Measurements from ENCODE around the gene BLNK.

DNA sequence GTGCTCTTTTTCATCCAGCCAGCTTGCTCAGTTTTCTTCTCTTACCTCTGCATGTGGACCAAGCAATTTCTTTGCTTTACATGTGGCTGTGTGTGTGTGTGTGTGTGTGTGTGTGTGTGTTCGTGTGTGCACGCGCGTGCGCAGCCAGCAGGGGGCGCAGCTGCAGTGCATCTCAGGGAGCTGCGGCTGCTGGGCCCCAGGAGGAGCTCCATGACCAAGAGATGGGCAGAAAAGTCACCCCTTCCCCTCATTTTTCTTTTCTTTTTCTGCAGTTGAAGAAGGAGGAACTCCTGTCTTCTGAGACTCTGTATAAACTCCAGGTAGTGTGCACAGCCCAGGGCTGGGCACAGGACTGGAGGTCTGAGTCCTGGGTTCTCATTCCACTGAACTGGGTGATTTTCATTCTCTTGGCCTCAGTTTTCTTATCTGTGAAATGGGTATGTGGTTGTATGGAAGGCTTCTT lies 41.8 kb downstream of the BLNK start:
- TF ChIP-seq, protein P1, sequence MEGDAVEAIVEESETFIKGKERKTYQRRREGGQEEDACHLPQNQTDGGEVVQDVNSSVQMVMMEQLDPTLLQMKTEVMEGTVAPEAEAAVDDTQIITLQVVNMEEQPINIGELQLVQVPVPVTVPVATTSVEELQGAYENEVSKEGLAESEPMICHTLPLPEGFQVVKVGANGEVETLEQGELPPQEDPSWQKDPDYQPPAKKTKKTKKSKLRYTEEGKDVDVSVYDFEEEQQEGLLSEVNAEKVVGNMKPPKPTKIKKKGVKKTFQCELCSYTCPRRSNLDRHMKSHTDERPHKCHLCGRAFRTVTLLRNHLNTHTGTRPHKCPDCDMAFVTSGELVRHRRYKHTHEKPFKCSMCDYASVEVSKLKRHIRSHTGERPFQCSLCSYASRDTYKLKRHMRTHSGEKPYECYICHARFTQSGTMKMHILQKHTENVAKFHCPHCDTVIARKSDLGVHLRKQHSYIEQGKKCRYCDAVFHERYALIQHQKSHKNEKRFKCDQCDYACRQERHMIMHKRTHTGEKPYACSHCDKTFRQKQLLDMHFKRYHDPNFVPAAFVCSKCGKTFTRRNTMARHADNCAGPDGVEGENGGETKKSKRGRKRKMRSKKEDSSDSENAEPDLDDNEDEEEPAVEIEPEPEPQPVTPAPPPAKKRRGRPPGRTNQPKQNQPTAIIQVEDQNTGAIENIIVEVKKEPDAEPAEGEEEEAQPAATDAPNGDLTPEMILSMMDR (conservative IDR thresholded peaks at IDR 0.05; ENCODE audit: low read depth in 2 of 2) = peak; percentile 96 to 98
- TF ChIP-seq ZNF331 (CRISPR knock-in tag; IDR thresholded peaks at IDR 0.05; ENCODE audit: low read depth) = no peak
- TF ChIP-seq CREB1 (CRISPR knock-in tag; IDR thresholded peaks at IDR 0.05; ENCODE audit: low read depth) = peak; percentile 52; the same call in 1 of the 2 replicates
- TF ChIP-seq, protein P2, sequence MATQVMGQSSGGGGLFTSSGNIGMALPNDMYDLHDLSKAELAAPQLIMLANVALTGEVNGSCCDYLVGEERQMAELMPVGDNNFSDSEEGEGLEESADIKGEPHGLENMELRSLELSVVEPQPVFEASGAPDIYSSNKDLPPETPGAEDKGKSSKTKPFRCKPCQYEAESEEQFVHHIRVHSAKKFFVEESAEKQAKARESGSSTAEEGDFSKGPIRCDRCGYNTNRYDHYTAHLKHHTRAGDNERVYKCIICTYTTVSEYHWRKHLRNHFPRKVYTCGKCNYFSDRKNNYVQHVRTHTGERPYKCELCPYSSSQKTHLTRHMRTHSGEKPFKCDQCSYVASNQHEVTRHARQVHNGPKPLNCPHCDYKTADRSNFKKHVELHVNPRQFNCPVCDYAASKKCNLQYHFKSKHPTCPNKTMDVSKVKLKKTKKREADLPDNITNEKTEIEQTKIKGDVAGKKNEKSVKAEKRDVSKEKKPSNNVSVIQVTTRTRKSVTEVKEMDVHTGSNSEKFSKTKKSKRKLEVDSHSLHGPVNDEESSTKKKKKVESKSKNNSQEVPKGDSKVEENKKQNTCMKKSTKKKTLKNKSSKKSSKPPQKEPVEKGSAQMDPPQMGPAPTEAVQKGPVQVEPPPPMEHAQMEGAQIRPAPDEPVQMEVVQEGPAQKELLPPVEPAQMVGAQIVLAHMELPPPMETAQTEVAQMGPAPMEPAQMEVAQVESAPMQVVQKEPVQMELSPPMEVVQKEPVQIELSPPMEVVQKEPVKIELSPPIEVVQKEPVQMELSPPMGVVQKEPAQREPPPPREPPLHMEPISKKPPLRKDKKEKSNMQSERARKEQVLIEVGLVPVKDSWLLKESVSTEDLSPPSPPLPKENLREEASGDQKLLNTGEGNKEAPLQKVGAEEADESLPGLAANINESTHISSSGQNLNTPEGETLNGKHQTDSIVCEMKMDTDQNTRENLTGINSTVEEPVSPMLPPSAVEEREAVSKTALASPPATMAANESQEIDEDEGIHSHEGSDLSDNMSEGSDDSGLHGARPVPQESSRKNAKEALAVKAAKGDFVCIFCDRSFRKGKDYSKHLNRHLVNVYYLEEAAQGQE (IDR thresholded peaks at IDR 0.05; ENCODE audit: unreplicated experiment) = no peak
